ENCODE measurements around the gene VWA5B1. TPM values are rescaled to one million over a fixed set of nuclear protein-coding genes. Genes with fewer than 3 reads are reported as not detected.

VWA5B1 gene
- total RNA-seq, 1 donor from 2014 or later, result not detected

DNA sequence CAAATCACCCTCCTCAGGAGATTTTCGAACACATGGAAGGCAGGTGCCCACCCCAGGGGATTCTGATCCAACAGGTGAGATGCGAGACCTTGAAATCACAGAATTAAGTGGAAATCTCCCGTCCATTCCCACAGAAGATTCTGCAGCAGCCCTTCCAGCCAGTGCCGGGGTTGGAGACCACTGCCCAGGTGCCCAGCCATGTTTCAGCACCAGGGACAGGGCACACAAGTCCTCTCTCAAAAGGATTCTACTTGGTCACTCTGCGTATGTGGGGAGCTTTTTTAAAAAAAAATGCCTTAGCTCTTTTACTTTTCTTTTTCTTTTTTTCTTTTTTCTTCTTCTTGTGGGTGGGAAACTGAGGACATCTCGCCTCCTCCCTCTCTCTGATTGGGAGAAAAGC, 80.7 kb downstream of the VWA5B1 start:
- H3K36me3 ChIP-seq, result no peaks in the 10 kb centered on the region
- H3K9me3 ChIP-seq, result no peaks in the 10 kb centered on the region
- intact Hi-C loops (cut with DNase I), result no loop called here
- H3K4me3 ChIP-seq, result no peak overlapping the region
- H3K27me3 ChIP-seq, result no peaks in the 10 kb centered on the region
- peaks cover 6% of the 10 kb centered on the region for H3K4me1 ChIP-seq
- TF ChIP-seq POLR2A (IDR thresholded peaks at IDR 0.05) (no peak), POLR2AphosphoS5 (IDR thresholded peaks at IDR 0.05; ENCODE audit: insufficient read depth in 1 of 2, low read depth in 1 of 2) (no peak)
- TF ChIP-seq, protein P1, sequence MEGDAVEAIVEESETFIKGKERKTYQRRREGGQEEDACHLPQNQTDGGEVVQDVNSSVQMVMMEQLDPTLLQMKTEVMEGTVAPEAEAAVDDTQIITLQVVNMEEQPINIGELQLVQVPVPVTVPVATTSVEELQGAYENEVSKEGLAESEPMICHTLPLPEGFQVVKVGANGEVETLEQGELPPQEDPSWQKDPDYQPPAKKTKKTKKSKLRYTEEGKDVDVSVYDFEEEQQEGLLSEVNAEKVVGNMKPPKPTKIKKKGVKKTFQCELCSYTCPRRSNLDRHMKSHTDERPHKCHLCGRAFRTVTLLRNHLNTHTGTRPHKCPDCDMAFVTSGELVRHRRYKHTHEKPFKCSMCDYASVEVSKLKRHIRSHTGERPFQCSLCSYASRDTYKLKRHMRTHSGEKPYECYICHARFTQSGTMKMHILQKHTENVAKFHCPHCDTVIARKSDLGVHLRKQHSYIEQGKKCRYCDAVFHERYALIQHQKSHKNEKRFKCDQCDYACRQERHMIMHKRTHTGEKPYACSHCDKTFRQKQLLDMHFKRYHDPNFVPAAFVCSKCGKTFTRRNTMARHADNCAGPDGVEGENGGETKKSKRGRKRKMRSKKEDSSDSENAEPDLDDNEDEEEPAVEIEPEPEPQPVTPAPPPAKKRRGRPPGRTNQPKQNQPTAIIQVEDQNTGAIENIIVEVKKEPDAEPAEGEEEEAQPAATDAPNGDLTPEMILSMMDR (IDR thresholded peaks at IDR 0.05), result no peak
- DNase-seq (ENCODE audit: extremely low spot score in 2 of 2), result no peak
- H3K27ac ChIP-seq, result no peak overlapping the region

DNA sequence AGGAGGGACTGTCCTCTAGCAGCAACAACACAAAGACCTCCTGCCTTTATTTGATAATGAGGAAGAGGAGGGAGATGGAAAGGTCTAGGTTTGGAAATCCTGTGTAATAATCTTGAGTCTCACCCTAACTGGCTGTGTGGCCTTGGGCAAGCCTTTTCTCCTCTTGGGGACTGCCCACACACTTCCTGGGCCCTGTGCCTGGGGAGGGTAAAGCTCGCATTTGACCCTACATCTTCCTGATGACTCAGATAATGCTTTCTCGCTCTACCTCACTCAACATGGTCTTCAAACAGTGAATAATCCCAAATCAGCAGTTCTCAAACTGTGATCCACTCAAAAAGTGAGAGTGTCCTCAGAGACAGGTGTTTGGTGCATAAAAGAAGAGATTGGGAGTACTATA, 81.2 kb downstream of the VWA5B1 start:
- Histone ChIP-seq H3K4me3 (no peak overlapping the region), H3K27ac (no peak overlapping the region), H3K9me3 (no peaks in the 10 kb centered on the region), H3K36me3 (no peaks in the 10 kb centered on the region), H3K27me3 (no peaks in the 10 kb centered on the region), H3K4me1 (peaks cover 2% of the 10 kb centered on the region)
- no peak for DNase-seq (ENCODE audit: extremely low spot score in 2 of 2)
- TF ChIP-seq, protein P1 (IDR thresholded peaks at IDR 0.05), result no peak
- TF ChIP-seq POLR2AphosphoS5 (IDR thresholded peaks at IDR 0.05; ENCODE audit: insufficient read depth in 1 of 2, low read depth in 1 of 2) (no peak), POLR2A (IDR thresholded peaks at IDR 0.05) (no peak)
- intact Hi-C loops (cut with DNase I), result no loop called here

DNA sequence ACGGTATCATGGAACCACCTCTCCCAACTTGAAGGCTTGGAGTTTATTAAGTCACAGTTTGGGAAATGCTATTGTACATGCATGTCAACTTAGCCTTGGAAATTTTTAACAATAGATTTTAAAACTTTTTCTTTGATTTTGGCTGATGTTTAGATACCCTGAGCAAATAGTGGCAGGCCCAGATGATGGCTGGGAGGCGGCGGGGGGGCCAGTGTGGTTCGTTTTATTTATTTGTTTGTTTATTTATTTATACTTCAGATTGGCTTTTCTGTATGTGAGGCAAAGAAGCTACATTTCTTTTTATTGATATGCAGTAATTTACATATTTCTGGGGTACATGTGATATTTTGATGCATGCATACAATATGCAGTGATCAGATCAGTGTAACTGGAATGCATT, 82.0 kb downstream of the VWA5B1 start:
- TF ChIP-seq, protein P1 (IDR thresholded peaks at IDR 0.05), result no peak
- no peak for TF ChIP-seq POLR2A (IDR thresholded peaks at IDR 0.05)
- TF ChIP-seq POLR2AphosphoS5 (IDR thresholded peaks at IDR 0.05; ENCODE audit: insufficient read depth in 1 of 2, low read depth in 1 of 2), result no peak
- Histone ChIP-seq H3K4me1 (no peaks in the 10 kb centered on the region), H3K4me3 (no peak overlapping the region), H3K27me3 (no peaks in the 10 kb centered on the region), H3K36me3 (no peaks in the 10 kb centered on the region), H3K27ac (no peak overlapping the region), H3K9me3 (no peaks in the 10 kb centered on the region)
- no peak for DNase-seq (ENCODE audit: extremely low spot score in 2 of 2)
- intact Hi-C loops (cut with DNase I), result no loop called here

DNA sequence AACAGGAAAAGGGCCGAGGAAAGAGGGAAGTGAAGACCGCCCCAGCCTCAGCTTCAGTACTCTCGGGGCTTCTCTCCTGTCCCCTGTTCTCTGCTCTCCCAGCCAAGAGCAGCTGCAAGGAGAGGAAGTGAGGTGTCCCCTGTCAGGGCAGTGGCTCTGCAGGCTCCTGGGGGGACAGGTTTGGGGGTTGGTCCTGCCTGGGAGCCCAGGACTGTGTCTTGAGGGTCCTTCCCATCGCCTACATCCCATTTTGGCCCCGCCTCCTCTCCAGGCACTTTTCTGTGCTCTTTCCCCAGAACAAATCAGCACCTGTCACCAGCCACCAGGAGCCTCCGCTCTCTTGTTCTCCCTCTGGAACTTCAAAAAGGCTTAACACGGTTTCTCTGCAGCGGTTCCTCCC, 82.6 kb downstream of the VWA5B1 start:
- DNase-seq (ENCODE audit: extremely low spot score in 2 of 2), result no peak
- no peaks in the 10 kb centered on the region for H3K9me3 ChIP-seq
- intact Hi-C loops (cut with DNase I), result no loop called here
- no peak overlapping the region for H3K4me3 ChIP-seq
- TF ChIP-seq POLR2A (IDR thresholded peaks at IDR 0.05), result no peak
- TF ChIP-seq, protein P1 (IDR thresholded peaks at IDR 0.05), result no peak
- no peak for TF ChIP-seq POLR2AphosphoS5 (IDR thresholded peaks at IDR 0.05; ENCODE audit: insufficient read depth in 1 of 2, low read depth in 1 of 2)
- no peaks in the 10 kb centered on the region for H3K27me3 ChIP-seq
- H3K36me3 ChIP-seq, result no peaks in the 10 kb centered on the region
- no peaks in the 10 kb centered on the region for H3K4me1 ChIP-seq
- no peak overlapping the region for H3K27ac ChIP-seq

DNA sequence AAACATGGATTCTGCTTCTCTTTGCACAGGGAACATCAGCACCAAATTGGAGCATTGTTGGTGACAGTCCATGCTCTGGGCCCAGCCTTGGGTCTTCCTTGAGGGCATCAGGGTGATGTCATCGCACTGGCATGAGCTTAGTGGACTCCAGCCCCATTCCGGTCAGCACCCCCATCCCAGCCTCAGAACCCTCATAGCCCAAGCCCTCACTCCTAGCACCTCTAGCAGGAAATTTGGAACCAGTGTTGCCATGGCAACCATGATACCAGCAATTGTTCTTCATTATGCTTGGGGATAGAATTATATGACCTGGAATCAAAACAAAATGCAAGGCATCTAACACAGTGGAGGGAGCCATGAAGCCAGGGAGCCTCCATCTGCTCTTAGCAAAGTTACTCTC, 83.1 kb downstream of the VWA5B1 start:
- intact Hi-C loops (cut with DNase I), result no loop called here
- Histone ChIP-seq H3K4me3 (no peak overlapping the region), H3K36me3 (no peaks in the 10 kb centered on the region), H3K4me1 (no peaks in the 10 kb centered on the region), H3K27me3 (no peaks in the 10 kb centered on the region), H3K27ac (no peak overlapping the region), H3K9me3 (no peaks in the 10 kb centered on the region)
- TF ChIP-seq, protein P1 (IDR thresholded peaks at IDR 0.05), result no peak
- no peak for TF ChIP-seq POLR2AphosphoS5 (IDR thresholded peaks at IDR 0.05; ENCODE audit: insufficient read depth in 1 of 2, low read depth in 1 of 2)
- TF ChIP-seq POLR2A (IDR thresholded peaks at IDR 0.05), result no peak
- DNase-seq (ENCODE audit: extremely low spot score in 2 of 2), result no peak

Measured in vagina (tissue), 2 donors.